ENCODE data around the gene ESYT1.

GRCh38 chr12:56121204-56121870, 6.7 kb upstream of the ESYT1 start:
- TF ChIP-seq CTCF (IDR thresholded peaks at IDR 0.05; ENCODE audit: poor library complexity) (no peak), EZH2 (IDR thresholded peaks at IDR 0.05; ENCODE audit: borderline replicate concordance) (no peak), EZH2phosphoT487 (IDR thresholded peaks at IDR 0.05; ENCODE audit: low read depth, severe bottlenecking, unreplicated experiment) (no peak)
